ENCODE measurements around the gene RAVER2. TPM values are rescaled to one million over a fixed set of nuclear protein-coding genes. Genes with fewer than 3 reads are reported as not detected.

Gene RAVER2
- total RNA-seq, 1 experiment from 2014 or later, result 12.4 TPM

GRCh38 chr1:64750092-64750491 is 5.2 kb downstream of the RAVER2 start:
- no peak overlapping the region for H3K4me3 ChIP-seq
- no peaks in the 10 kb centered on the region for H4K20me1 ChIP-seq (ENCODE audit: insufficient read depth)
- H3F3A ChIP-seq (ENCODE audit: insufficient read depth, low read depth), result no peaks in the 10 kb centered on the region
- no peak overlapping the region for H3K4me2 ChIP-seq
- ChIA-PET POLR2A (ENCODE audit: unreplicated experiment) (interaction anchor here (0.6 kb wide), 1 partner anchor 1081 kb away, joined by 5 read pairs; no protein-coding TSS in a partner anchor), CTCF (no interaction called here)
- intact Hi-C loops (cut with micrococcal nuclease; ENCODE audit: unreplicated experiment), result no loop called here
- no peaks in the 10 kb centered on the region for H3K36me3 ChIP-seq (ENCODE audit: low read depth)
- no peaks in the 10 kb centered on the region for H3K79me2 ChIP-seq (ENCODE audit: low read depth)
- H2AFZ ChIP-seq, result no peak overlapping the region
- no peaks in the 10 kb centered on the region for H3K27me3 ChIP-seq (ENCODE audit: insufficient read depth, low read depth)
- H3K9me3 ChIP-seq (ENCODE audit: insufficient read depth, low read depth), result no peaks in the 10 kb centered on the region
- H3K9me2 ChIP-seq (ENCODE audit: insufficient read depth), result no peaks in the 10 kb centered on the region
- BruUV-seq (replicated peaks), result no TSS peak
- no peak overlapping the region for H3K27ac ChIP-seq
- H3K4me1 ChIP-seq (replicated peaks; ENCODE audit: insufficient read depth), result 0 out of 2 replicates have a peak, but pooled peaks cover 8% of the 10 kb centered on the region
- TF ChIP-seq EZH2 (IDR thresholded peaks at IDR 0.05; ENCODE audit: low read depth), result no peak
- no peak for TF ChIP-seq CTCF (conservative IDR thresholded peaks at IDR 0.05)
- no peak for DNase-seq

GRCh38 chr1:64750875-64751274 is 6.0 kb downstream of the RAVER2 start:
- no peak overlapping the region for H3K4me2 ChIP-seq
- no peaks in the 10 kb centered on the region for H3K36me3 ChIP-seq (ENCODE audit: low read depth)
- H3F3A ChIP-seq (ENCODE audit: insufficient read depth, low read depth), result no peaks in the 10 kb centered on the region
- ChIA-PET CTCF (interaction anchor here (0.6 kb wide), 1 partner anchor 1880 kb away, joined by 4 read pairs; no protein-coding TSS in a partner anchor), POLR2A (ENCODE audit: unreplicated experiment) (interaction anchor here (0.6 kb wide), 1 partner anchor 1080 kb away, joined by 5 read pairs; no protein-coding TSS in a partner anchor)
- TF ChIP-seq CTCF (conservative IDR thresholded peaks at IDR 0.05) (no peak), EZH2 (IDR thresholded peaks at IDR 0.05; ENCODE audit: low read depth) (no peak)
- BruUV-seq (replicated peaks), result no TSS peak
- H4K20me1 ChIP-seq (ENCODE audit: insufficient read depth), result no peaks in the 10 kb centered on the region
- no peak overlapping the region for H2AFZ ChIP-seq
- H3K27me3 ChIP-seq (ENCODE audit: insufficient read depth, low read depth), result no peaks in the 10 kb centered on the region
- no peak overlapping the region for H3K4me3 ChIP-seq
- no peak for DNase-seq
- intact Hi-C loops (cut with micrococcal nuclease; ENCODE audit: unreplicated experiment), result no loop called here
- no peak overlapping the region for H3K27ac ChIP-seq
- H3K9me2 ChIP-seq (ENCODE audit: insufficient read depth), result no peaks in the 10 kb centered on the region
- H3K4me1 ChIP-seq (replicated peaks; ENCODE audit: insufficient read depth), result 0 out of 2 replicates have a peak, but pooled peaks cover 8% of the 10 kb centered on the region
- H3K79me2 ChIP-seq (ENCODE audit: low read depth), result no peaks in the 10 kb centered on the region
- no peaks in the 10 kb centered on the region for H3K9me3 ChIP-seq (ENCODE audit: insufficient read depth, low read depth)

- Histone ChIP-seq H3K4me2 (no peak overlapping the region), H3K4me1 (replicated peaks; ENCODE audit: insufficient read depth) (no peaks in the 10 kb centered on the region), H4K20me1 (ENCODE audit: insufficient read depth) (no peaks in the 10 kb centered on the region), H3F3A (ENCODE audit: insufficient read depth, low read depth) (no peaks in the 10 kb centered on the region), H3K9me2 (ENCODE audit: insufficient read depth) (no peaks in the 10 kb centered on the region), H3K36me3 (ENCODE audit: low read depth) (no peaks in the 10 kb centered on the region), H2AFZ (no peak overlapping the region), H3K9me3 (ENCODE audit: insufficient read depth, low read depth) (no peaks in the 10 kb centered on the region), H3K4me3 (no peak overlapping the region), H3K79me2 (ENCODE audit: low read depth) (no peaks in the 10 kb centered on the region), H3K27me3 (ENCODE audit: insufficient read depth, low read depth) (no peaks in the 10 kb centered on the region), H3K27ac (no peak overlapping the region)
- CTCF ChIA-PET, result no interaction called here
- BruUV-seq (replicated peaks), result no TSS peak
- intact Hi-C loops (cut with micrococcal nuclease; ENCODE audit: unreplicated experiment), result no loop called here
- no peak for DNase-seq
- POLR2A ChIA-PET (ENCODE audit: unreplicated experiment), result no interaction called here
- TF ChIP-seq CTCF (conservative IDR thresholded peaks at IDR 0.05) (no peak), EZH2 (IDR thresholded peaks at IDR 0.05; ENCODE audit: low read depth) (no peak)
Observed at GRCh38 chr1:64754173-64754572, 9.3 kb downstream of the RAVER2 start.

Measured in PC-9 (cell line).